ENCODE measurements around the gene MED15. TPM values are rescaled to one million over a fixed set of nuclear protein-coding genes. Genes with fewer than 3 reads are reported as not detected.

The MED15 gene
- total and polyA plus RNA-seq, 2 of the 8 experiments (the other 6 are each of a cell fraction or from before 2014, with no cell fraction given): 28.3 to 57.1 TPM

GRCh38 chr22:20625270-20625669, 117.9 kb downstream of the MED15 start:
- Histone ChIP-seq H2BK5ac (ENCODE audit: low read depth, low read length) (no peak overlapping the region), H3K4me2 (ENCODE audit: insufficient read depth in 1 of 2, low read depth in 2 of 2, low read length in 2 of 2) (no peak overlapping the region), H2BK120ac (replicated peaks; ENCODE audit: low read depth, low read length) (no peak overlapping the region), H2BK12ac (ENCODE audit: low read depth, low read length) (no peak overlapping the region), H3K4me1 (replicated peaks in 1 of 4; ENCODE audit: control insufficient read depth in 3 of 4, insufficient read depth in 4 of 4, low read length in 3 of 4) (no peaks in the 10 kb centered on the region), H3K27me3 (replicated peaks in 1 of 4; ENCODE audit: control insufficient read depth in 3 of 4, extremely low read depth in 1 of 4, insufficient read depth in 3 of 4, low read length in 3 of 4) (no peaks in the 10 kb centered on the region; a peak in 1 of 7 replicates), H2BK20ac (ENCODE audit: low read length) (no peak overlapping the region), H2AFZ (ENCODE audit: low read length) (no peak overlapping the region), H4K8ac (ENCODE audit: extremely low read depth, insufficient read depth, low read length) (no peak overlapping the region), H3K18ac (ENCODE audit: extremely low read depth, low read length) (no peak overlapping the region), H3K56ac (replicated peaks; ENCODE audit: insufficient read length, low read depth, low read length) (no peak overlapping the region), H4K20me1 (replicated peaks in 1 of 2; ENCODE audit: control insufficient read depth in 1 of 2, insufficient read depth in 2 of 2, low read length in 2 of 2) (no peaks in the 10 kb centered on the region), H3K4me3 (ENCODE audit: extremely low read depth in 1 of 4, insufficient read depth in 2 of 4, low read depth in 3 of 4, low read length in 4 of 4) (no peak overlapping the region), H3K23me2 (ENCODE audit: low read depth, low read length) (no peaks in the 10 kb centered on the region), H3K4ac (replicated peaks; ENCODE audit: insufficient read length, low read depth, low read length) (no peak overlapping the region), H2AK5ac (ENCODE audit: low read depth, low read length) (no peak overlapping the region), H3K79me2 (ENCODE audit: control insufficient read depth in 1 of 2, insufficient read depth in 2 of 2, low read length in 2 of 2) (no peaks in the 10 kb centered on the region), H4K5ac (ENCODE audit: insufficient read length, low read depth, low read length) (no peak overlapping the region), H3K36me3 (ENCODE audit: control insufficient read depth in 2 of 4, insufficient read depth in 4 of 4, low read length in 3 of 4) (no peaks in the 10 kb centered on the region), H3K9ac (replicated peaks in 1 of 4; ENCODE audit: extremely low read depth in 1 of 4, low read depth in 3 of 4, low read length in 3 of 4) (no peak overlapping the region), H4K91ac (replicated peaks; ENCODE audit: insufficient read length, low read length) (no peak overlapping the region), H3K79me1 (ENCODE audit: low read depth, low read length) (no peaks in the 10 kb centered on the region), H3K23ac (ENCODE audit: insufficient read length) (no peak overlapping the region), H3K9me3 (ENCODE audit: insufficient read depth in 2 of 2, low read depth in 1 of 2, low read length in 1 of 2) (no peaks in the 10 kb centered on the region), H2BK15ac (ENCODE audit: low read length) (no peak overlapping the region), H3K27ac (ENCODE audit: low read depth, low read length) (no peak overlapping the region), H3K14ac (ENCODE audit: insufficient read length) (no peak overlapping the region)
- WGBS, 2 experiments (ENCODE audit: extremely low coverage in 1 of 2, insufficient coverage in 1 of 2, insufficient read length in 1 of 2, insufficient replicate concordance in 2 of 2, low coverage in 1 of 2, low lambda C conversion rate in 2 of 2, missing lambda C conversion rate in 1 of 2): 89% methylated on average over 4 of the region's 4 CpGs; no CpG with 5 or more reads in 1 of the 2 experiments
- TF ChIP-seq, protein P1, sequence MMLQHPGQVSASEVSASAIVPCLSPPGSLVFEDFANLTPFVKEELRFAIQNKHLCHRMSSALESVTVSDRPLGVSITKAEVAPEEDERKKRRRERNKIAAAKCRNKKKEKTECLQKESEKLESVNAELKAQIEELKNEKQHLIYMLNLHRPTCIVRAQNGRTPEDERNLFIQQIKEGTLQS (IDR thresholded peaks at IDR 0.05; ENCODE audit: insufficient read depth, low read depth, low read length): no peak
- TF ChIP-seq NANOG (IDR thresholded peaks at IDR 0.05; ENCODE audit: insufficient read depth, low read depth, low read length, poor library complexity, severe bottlenecking) (no peak), RXRA (IDR thresholded peaks at IDR 0.05; ENCODE audit: insufficient read depth, low read depth, low read length) (no peak), CHD1 (IDR thresholded peaks at IDR 0.05; ENCODE audit: low read depth, low read length) (no peak), TAF1 (IDR thresholded peaks at IDR 0.05; ENCODE audit: low read depth, low read length) (no peak)
- CTCF ChIA-PET (ENCODE audit: partially characterized antibody): interaction anchor here (1.0 kb wide), 1 partner anchor 12 kb away, joined by 3 read pairs; no protein-coding TSS in a partner anchor
- POLR2A ChIA-PET (ENCODE audit: partially characterized antibody): no interaction called here
- DNase-seq (ENCODE audit: low read depth in 1 of 2, low spot score in 2 of 2) (no peak), FAIRE-seq (no peak)

Data from H1 (cell line).